HEK293 (cell line): Measurements from ENCODE around the gene ACVR2A.

ENCODE experiments used
- CTCF ChIA-PET: fragments of 350-600 bp; formaldehyde crosslinking; extraction: SDS; loops from one replicate; lab custom pipeline; 2021; ENCODE audit warnings: antibody characterized with exemption; lab: Yijun Ruan, JAX
- POLR2A ChIA-PET: fragments of 300-600 bp; formaldehyde crosslinking; extraction: SDS; loops from one replicate; lab custom pipeline; 2020; ENCODE audit warnings: antibody characterized with exemption, inconsistent platforms; lab: Yijun Ruan, JAX
- H3K27ac ChIP-seq: fragments of 200-500 bp; sonication (Bioruptor generic); 2 replicates; pipeline ENCODE4 v1.5.1; 2014; ENCODE audit warnings: low read depth, low read length, control low read depth, inconsistent platforms; ENCODE audit errors: extremely low read depth
- H3K36me3 ChIP-seq, 2 experiments: fragments of 200-500 bp in 1 of 2; sonication (Bioruptor generic) in 1 of 2; 1 replicate in 1 of 2; 2 replicates in 1 of 2; pipeline ENCODE4 v1.5.1; 2014 to 2017; ENCODE audit warnings: inconsistent platforms in 2 of 2, low read length in 2 of 2; ENCODE audit not compliant: control insufficient read depth in 2 of 2, insufficient read depth in 1 of 2
- H3K4me1 ChIP-seq: fragments of 200-500 bp; sonication (Bioruptor generic); 2 replicates; pipeline ENCODE4 v1.5.1; 2014; ENCODE audit warnings: mild to moderate bottlenecking, low read length, inconsistent platforms; ENCODE audit not compliant: control insufficient read depth, insufficient read depth
- H3K4me3 ChIP-seq: 2 replicates; pipeline ENCODE4 v1.5.1; 2011; ENCODE audit warnings: low read depth, mild to moderate bottlenecking, control low read depth, low read length, moderate library complexity
- H3K9me3 ChIP-seq: fragments of 200-500 bp; sonication (Bioruptor generic); 2 replicates; pipeline ENCODE4 v1.5.1; 2014; ENCODE audit warnings: low read depth, low read length, inconsistent platforms; ENCODE audit not compliant: control insufficient read depth, insufficient read depth
- GLIS2 ChIP-seq: fragments of 450-650 bp; formaldehyde crosslinking; IDR thresholded peaks from 2 replicates; pipeline ENCODE4 v1.5.1; 2016; ENCODE audit warnings: missing biosample characterization, missing genetic modification characterization
- ZBTB8A ChIP-seq: fragments of 450-650 bp; formaldehyde crosslinking; IDR thresholded peaks from 2 replicates; pipeline ENCODE4 v1.5.1; 2016; ENCODE audit warnings: missing biosample characterization, missing genetic modification characterization
- ZEB2 ChIP-seq: fragments of 450-650 bp; formaldehyde crosslinking; IDR thresholded peaks from 2 replicates; pipeline ENCODE4 v1.5.1; 2016; ENCODE audit warnings: missing biosample characterization, missing genetic modification characterization
- ZFHX2 ChIP-seq: fragments of 450-650 bp; formaldehyde crosslinking; conservative IDR thresholded peaks from 2 replicates; pipeline ENCODE4 v1.5.1; 2016; ENCODE audit warnings: missing biosample characterization, missing genetic modification characterization
- ZNF155 ChIP-seq: fragments of 450-650 bp; formaldehyde crosslinking; IDR thresholded peaks from 2 replicates; pipeline ENCODE4 v1.5.1; 2016; ENCODE audit warnings: missing biosample characterization, missing genetic modification characterization
- ZNF184 ChIP-seq: fragments of 450-650 bp; IDR thresholded peaks from 2 replicates; pipeline ENCODE4 v1.5.1; 2018; ENCODE audit warnings: missing biosample characterization, mild to moderate bottlenecking, missing genetic modification characterization
- ZNF266 ChIP-seq: fragments of 450-650 bp; formaldehyde crosslinking; IDR thresholded peaks from 2 replicates; pipeline ENCODE4 v1.5.1; 2016; ENCODE audit warnings: missing biosample characterization, missing genetic modification characterization, low read depth
- ZNF391 ChIP-seq: fragments of 450-650 bp; formaldehyde crosslinking; IDR thresholded peaks from 2 replicates; pipeline ENCODE4 v1.5.1; 2016; ENCODE audit warnings: low read depth, missing biosample characterization, missing genetic modification characterization, borderline replicate concordance
- ZNF501 ChIP-seq: fragments of 450-650 bp; formaldehyde crosslinking; IDR thresholded peaks from 2 replicates; pipeline ENCODE4 v1.5.1; 2016; ENCODE audit warnings: missing biosample characterization, missing genetic modification characterization
- ZNF521 ChIP-seq: fragments of 450-650 bp; formaldehyde crosslinking; IDR thresholded peaks from 2 replicates; pipeline ENCODE4 v1.5.1; 2017; ENCODE audit warnings: missing biosample characterization, mild to moderate bottlenecking, missing genetic modification characterization
- ZNF558 ChIP-seq: fragments of 450-650 bp; formaldehyde crosslinking; IDR thresholded peaks from 2 replicates; pipeline ENCODE4 v1.5.1; 2016; ENCODE audit warnings: missing biosample characterization, missing genetic modification characterization
- ZNF600 ChIP-seq: fragments of 450-650 bp; formaldehyde crosslinking; IDR thresholded peaks from 2 replicates; pipeline ENCODE4 v1.5.1; 2016; ENCODE audit warnings: missing biosample characterization, missing genetic modification characterization
- ZNF621 ChIP-seq: fragments of 450-650 bp; formaldehyde crosslinking; IDR thresholded peaks from 2 replicates; pipeline ENCODE4 v1.5.1; 2017; ENCODE audit warnings: missing biosample characterization, missing genetic modification characterization
- ZNF785 ChIP-seq: fragments of 450-650 bp; formaldehyde crosslinking; IDR thresholded peaks from 2 replicates; pipeline ENCODE4 v1.5.1; 2016; ENCODE audit warnings: missing biosample characterization, missing genetic modification characterization
- TF ChIP-seq, protein P1 (sequence below): fragments of 450-650 bp; formaldehyde crosslinking; IDR thresholded peaks from 2 replicates; pipeline ENCODE4; 2016; ENCODE audit warnings: missing biosample characterization, missing genetic modification characterization
- TF ChIP-seq, protein P2 (sequence below): fragments of 450-650 bp; formaldehyde crosslinking; IDR thresholded peaks from 2 replicates; pipeline ENCODE4 v1.5.1; 2016; ENCODE audit warnings: missing biosample characterization, missing genetic modification characterization, low read depth
- TF ChIP-seq, protein P3 (sequence below): fragments of 450-650 bp; formaldehyde crosslinking; IDR thresholded peaks from 2 replicates; pipeline ENCODE4 v1.5.1; 2016; ENCODE audit warnings: missing biosample characterization, missing genetic modification characterization, borderline replicate concordance
- TF ChIP-seq, protein P4 (sequence below): fragments of 450-650 bp; formaldehyde crosslinking; IDR thresholded peaks from 2 replicates; pipeline ENCODE4 v1.5.1; 2016; ENCODE audit warnings: missing biosample characterization, missing genetic modification characterization
- TF ChIP-seq, protein P5 (sequence below): fragments of 450-650 bp; formaldehyde crosslinking; IDR thresholded peaks from 2 replicates; pipeline ENCODE4 v1.5.1; 2016; ENCODE audit warnings: missing biosample characterization, missing genetic modification characterization
- TF ChIP-seq, protein P6 (sequence below): fragments of 450-650 bp; formaldehyde crosslinking; IDR thresholded peaks from 2 replicates; pipeline ENCODE4 v1.5.1; 2016; ENCODE audit warnings: missing biosample characterization, missing genetic modification characterization
- TF ChIP-seq, protein P7 (sequence below): fragments of 450-650 bp; formaldehyde crosslinking; IDR thresholded peaks from 2 replicates; pipeline ENCODE4 v1.5.1; 2016; ENCODE audit warnings: missing biosample characterization, missing genetic modification characterization

ACVR2A gene

DNA sequence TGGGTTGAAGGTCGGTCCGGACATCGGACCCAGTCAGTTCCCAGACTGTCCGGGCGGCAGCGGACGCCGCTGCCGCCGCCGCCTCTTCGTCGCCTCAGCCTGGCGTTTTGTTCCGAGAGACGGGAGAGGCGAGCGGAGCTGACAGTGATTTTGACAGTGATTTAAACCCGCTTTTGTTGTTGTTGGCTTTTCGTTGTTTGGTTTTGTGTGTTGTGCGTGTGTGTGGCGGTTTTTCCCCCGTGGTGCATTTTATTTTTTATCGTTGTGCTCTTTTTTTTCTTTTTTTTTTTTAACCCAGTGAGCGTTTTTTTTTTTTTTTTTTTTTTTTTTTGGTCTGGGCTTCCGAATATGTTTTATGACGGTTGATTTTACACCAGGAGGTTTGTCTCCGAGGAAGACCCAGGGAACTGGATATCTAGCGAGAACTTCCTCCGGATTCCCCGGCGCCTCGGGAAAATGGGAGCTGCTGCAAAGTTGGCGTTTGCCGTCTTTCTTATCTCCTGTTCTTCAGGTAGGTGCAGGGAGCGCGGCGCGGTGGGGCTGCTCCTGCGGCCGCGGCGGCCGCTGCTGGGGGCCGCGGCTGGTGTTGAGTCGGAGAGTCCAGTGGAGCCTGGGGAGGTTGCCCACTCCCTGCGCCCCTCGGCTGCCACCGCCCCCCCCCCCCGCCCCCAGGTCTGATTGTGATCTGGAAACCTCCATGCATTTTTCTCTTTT is at the start of gene ACVR2A:
Gene ACVR2A (plus strand): TSS at position 333 of the 714 bp plus-strand sequence. CDS start 124 bp downstream, at position 457.
- POLR2A ChIA-PET: interaction anchor here (0.6 to 1.4 kb wide), 4 partner anchors 15 to 742 kb away, joined by 3 to 5 read pairs (median 4); no protein-coding TSS in a partner anchor
- CTCF ChIA-PET: interaction anchor here (1.7 kb wide), 1 partner anchor 11 kb away, joined by 3 read pairs; no protein-coding TSS in a partner anchor
- Histone ChIP-seq H3K36me3 (no peaks in the 10 kb centered on the region), H3K4me3 (peak within 1 kb of the TSS; percentile 68), H3K4me1 (peaks cover 21% of the 10 kb centered on the region), H3K9me3 (no peaks in the 10 kb centered on the region), H3K27ac (peak within 1 kb of the TSS; percentile 97)
- TF ChIP-seq, protein P1, sequence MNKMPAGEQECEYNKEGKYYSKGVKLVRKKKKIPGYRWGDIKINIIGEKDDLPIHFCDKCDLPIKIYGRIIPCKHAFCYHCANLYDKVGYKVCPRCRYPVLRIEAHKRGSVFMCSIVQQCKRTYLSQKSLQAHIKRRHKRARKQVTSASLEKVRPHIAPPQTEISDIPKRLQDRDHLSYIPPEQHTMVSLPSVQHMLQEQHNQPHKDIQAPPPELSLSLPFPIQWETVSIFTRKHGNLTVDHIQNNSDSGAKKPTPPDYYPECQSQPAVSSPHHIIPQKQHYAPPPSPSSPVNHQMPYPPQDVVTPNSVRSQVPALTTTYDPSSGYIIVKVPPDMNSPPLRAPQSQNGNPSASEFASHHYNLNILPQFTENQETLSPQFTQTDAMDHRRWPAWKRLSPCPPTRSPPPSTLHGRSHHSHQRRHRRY: no peak
- TF ChIP-seq ZNF785 (tag by site-specific recombination) (no peak), GLIS2 (tag by site-specific recombination) (peak; percentile 53; the same call in 1 of the 2 replicates), ZNF600 (tag by site-specific recombination) (no peak), ZFHX2 (tag by site-specific recombination) (no peak), ZNF391 (tag by site-specific recombination) (no peak), ZNF521 (tag by site-specific recombination) (no peak), ZNF155 (tag by site-specific recombination) (no peak), ZNF621 (no peak), ZNF184 (tag by site-specific recombination) (no peak), ZNF558 (tag by site-specific recombination) (no peak), ZNF501 (tag by site-specific recombination) (no peak), ZNF266 (tag by site-specific recombination) (no peak), ZBTB8A (tag by site-specific recombination) (peak; percentile 25; the same call in 1 of the 2 replicates), ZEB2 (tag by site-specific recombination) (peak; percentile 57)
- TF ChIP-seq, protein P2, sequence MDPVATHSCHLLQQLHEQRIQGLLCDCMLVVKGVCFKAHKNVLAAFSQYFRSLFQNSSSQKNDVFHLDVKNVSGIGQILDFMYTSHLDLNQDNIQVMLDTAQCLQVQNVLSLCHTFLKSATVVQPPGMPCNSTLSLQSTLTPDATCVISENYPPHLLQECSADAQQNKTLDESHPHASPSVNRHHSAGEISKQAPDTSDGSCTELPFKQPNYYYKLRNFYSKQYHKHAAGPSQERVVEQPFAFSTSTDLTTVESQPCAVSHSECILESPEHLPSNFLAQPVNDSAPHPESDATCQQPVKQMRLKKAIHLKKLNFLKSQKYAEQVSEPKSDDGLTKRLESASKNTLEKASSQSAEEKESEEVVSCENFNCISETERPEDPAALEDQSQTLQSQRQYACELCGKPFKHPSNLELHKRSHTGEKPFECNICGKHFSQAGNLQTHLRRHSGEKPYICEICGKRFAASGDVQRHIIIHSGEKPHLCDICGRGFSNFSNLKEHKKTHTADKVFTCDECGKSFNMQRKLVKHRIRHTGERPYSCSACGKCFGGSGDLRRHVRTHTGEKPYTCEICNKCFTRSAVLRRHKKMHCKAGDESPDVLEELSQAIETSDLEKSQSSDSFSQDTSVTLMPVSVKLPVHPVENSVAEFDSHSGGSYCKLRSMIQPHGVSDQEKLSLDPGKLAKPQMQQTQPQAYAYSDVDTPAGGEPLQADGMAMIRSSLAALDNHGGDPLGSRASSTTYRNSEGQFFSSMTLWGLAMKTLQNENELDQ (tag by site-specific recombination): no peak
- TF ChIP-seq, protein P3, sequence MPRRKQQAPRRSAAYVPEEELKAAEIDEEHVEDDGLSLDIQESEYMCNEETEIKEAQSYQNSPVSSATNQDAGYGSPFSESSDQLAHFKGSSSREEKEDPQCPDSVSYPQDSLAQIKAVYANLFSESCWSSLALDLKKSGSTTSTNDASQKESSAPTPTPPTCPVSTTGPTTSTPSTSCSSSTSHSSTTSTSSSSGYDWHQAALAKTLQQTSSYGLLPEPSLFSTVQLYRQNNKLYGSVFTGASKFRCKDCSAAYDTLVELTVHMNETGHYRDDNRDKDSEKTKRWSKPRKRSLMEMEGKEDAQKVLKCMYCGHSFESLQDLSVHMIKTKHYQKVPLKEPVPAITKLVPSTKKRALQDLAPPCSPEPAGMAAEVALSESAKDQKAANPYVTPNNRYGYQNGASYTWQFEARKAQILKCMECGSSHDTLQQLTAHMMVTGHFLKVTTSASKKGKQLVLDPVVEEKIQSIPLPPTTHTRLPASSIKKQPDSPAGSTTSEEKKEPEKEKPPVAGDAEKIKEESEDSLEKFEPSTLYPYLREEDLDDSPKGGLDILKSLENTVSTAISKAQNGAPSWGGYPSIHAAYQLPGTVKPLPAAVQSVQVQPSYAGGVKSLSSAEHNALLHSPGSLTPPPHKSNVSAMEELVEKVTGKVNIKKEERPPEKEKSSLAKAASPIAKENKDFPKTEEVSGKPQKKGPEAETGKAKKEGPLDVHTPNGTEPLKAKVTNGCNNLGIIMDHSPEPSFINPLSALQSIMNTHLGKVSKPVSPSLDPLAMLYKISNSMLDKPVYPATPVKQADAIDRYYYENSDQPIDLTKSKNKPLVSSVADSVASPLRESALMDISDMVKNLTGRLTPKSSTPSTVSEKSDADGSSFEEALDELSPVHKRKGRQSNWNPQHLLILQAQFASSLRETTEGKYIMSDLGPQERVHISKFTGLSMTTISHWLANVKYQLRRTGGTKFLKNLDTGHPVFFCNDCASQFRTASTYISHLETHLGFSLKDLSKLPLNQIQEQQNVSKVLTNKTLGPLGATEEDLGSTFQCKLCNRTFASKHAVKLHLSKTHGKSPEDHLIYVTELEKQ (tag by site-specific recombination): no peak
- TF ChIP-seq, protein P4, sequence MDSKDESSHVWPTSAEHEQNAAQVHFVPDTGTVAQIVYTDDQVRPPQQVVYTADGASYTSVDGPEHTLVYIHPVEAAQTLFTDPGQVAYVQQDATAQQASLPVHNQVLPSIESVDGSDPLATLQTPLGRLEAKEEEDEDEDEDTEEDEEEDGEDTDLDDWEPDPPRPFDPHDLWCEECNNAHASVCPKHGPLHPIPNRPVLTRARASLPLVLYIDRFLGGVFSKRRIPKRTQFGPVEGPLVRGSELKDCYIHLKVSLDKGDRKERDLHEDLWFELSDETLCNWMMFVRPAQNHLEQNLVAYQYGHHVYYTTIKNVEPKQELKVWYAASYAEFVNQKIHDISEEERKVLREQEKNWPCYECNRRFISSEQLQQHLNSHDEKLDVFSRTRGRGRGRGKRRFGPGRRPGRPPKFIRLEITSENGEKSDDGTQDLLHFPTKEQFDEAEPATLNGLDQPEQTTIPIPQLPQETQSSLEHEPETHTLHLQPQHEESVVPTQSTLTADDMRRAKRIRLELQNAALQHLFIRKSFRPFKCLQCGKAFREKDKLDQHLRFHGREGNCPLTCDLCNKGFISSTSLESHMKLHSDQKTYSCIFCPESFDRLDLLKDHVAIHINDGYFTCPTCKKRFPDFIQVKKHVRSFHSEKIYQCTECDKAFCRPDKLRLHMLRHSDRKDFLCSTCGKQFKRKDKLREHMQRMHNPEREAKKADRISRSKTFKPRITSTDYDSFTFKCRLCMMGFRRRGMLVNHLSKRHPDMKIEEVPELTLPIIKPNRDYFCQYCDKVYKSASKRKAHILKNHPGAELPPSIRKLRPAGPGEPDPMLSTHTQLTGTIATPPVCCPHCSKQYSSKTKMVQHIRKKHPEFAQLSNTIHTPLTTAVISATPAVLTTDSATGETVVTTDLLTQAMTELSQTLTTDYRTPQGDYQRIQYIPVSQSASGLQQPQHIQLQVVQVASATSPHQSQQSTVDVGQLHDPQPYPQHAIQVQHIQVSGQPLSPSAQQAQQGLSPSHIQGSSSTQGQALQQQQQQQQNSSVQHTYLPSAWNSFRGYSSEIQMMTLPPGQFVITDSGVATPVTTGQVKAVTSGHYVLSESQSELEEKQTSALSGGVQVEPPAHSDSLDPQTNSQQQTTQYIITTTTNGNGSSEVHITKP (tag by site-specific recombination): peak; percentile 62
- TF ChIP-seq, protein P5, sequence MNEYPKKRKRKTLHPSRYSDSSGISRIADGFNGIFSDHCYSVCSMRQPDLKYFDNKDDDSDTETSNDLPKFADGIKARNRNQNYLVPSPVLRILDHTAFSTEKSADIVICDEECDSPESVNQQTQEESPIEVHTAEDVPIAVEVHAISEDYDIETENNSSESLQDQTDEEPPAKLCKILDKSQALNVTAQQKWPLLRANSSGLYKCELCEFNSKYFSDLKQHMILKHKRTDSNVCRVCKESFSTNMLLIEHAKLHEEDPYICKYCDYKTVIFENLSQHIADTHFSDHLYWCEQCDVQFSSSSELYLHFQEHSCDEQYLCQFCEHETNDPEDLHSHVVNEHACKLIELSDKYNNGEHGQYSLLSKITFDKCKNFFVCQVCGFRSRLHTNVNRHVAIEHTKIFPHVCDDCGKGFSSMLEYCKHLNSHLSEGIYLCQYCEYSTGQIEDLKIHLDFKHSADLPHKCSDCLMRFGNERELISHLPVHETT: no peak
- TF ChIP-seq, protein P6, sequence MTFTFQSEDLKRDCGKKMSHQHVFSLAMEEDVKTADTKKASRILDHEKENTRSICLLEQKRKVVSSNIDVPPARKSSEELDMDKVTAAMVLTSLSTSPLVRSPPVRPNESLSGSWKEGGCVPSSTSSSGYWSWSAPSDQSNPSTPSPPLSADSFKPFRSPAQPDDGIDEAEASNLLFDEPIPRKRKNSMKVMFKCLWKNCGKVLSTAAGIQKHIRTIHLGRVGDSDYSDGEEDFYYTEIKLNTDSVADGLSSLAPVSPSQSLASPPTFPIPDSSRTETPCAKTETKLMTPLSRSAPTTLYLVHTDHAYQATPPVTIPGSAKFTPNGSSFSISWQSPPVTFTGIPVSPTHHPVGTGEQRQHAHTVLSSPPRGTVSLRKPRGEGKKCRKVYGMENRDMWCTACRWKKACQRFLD (tag by site-specific recombination): no peak
- TF ChIP-seq, protein P7, sequence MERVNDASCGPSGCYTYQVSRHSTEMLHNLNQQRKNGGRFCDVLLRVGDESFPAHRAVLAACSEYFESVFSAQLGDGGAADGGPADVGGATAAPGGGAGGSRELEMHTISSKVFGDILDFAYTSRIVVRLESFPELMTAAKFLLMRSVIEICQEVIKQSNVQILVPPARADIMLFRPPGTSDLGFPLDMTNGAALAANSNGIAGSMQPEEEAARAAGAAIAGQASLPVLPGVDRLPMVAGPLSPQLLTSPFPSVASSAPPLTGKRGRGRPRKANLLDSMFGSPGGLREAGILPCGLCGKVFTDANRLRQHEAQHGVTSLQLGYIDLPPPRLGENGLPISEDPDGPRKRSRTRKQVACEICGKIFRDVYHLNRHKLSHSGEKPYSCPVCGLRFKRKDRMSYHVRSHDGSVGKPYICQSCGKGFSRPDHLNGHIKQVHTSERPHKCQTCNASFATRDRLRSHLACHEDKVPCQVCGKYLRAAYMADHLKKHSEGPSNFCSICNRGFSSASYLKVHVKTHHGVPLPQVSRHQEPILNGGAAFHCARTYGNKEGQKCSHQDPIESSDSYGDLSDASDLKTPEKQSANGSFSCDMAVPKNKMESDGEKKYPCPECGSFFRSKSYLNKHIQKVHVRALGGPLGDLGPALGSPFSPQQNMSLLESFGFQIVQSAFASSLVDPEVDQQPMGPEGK (tag by site-specific recombination): 0 out of 2 replicates have a peak, but pooled peaks have one; percentile 20
